K562 (cell line): ENCODE data around the gene BCKDK. TPM values are rescaled to one million over a fixed set of nuclear protein-coding genes. Genes with fewer than 3 reads are reported as not detected.

Source experiments
- ARID4B ChIP-seq: sonication (generic); formaldehyde crosslinking; IDR thresholded peaks from 2 replicates; pipeline ENCODE4 v1.8.0; 2022; ENCODE audit warnings: mild to moderate bottlenecking, missing genetic modification reagents
- CREB1 ChIP-seq, 2 experiments: sonication (generic) in 1 of 2; formaldehyde crosslinking in 1 of 2; IDR thresholded peaks; 2 replicates each; pipeline versions ENCODE4 v1.6.1 to v1.8.0; 2012 to 2022; ENCODE audit warnings: inconsistent platforms in 1 of 2, mild to moderate bottlenecking in 1 of 2, missing genetic modification reagents in 1 of 2, moderate library complexity in 1 of 2
- ESRRA ChIP-seq: fragments of 450-650 bp; IDR thresholded peaks from 2 replicates; pipeline ENCODE4 v1.6.1; 2014; ENCODE audit warnings: low read depth, mild to moderate bottlenecking, moderate library complexity, borderline replicate concordance
- FOXP1 ChIP-seq: sonication (generic); formaldehyde crosslinking; IDR thresholded peaks from 2 replicates; pipeline ENCODE4 v1.8.0; 2022; ENCODE audit warnings: mild to moderate bottlenecking, missing genetic modification reagents
- FUS ChIP-seq: fragments of 200-400 bp; formaldehyde crosslinking; optimal IDR thresholded peaks from 2 replicates; pipeline ENCODE3; 2017; ENCODE audit warnings: low read depth, low read length
- GABPA ChIP-seq: fragments of 200-800 bp; sonication (Bioruptor generic); conservative IDR thresholded peaks from 2 replicates; pipeline ENCODE4 v1.6.1; 2016; ENCODE audit warnings: low read depth, missing genetic modification characterization, missing compliant biosample characterization
- GTF2F1 ChIP-seq: IDR thresholded peaks from 2 replicates; pipeline ENCODE4 v1.6.1; 2011; ENCODE audit warnings: low read depth, low read length, improper control_type of control experiment
- IRF2 ChIP-seq: sonication (generic); formaldehyde crosslinking; IDR thresholded peaks from 2 replicates; pipeline ENCODE4 v1.8.1; 2022; ENCODE audit warnings: mild to moderate bottlenecking, missing genetic modification reagents
- MEF2D ChIP-seq: conservative IDR thresholded peaks from 2 replicates; pipeline ENCODE4 v1.6.1; 2016; ENCODE audit warnings: low read depth, missing genetic modification characterization, missing compliant biosample characterization
- NBN ChIP-seq: fragments of 450-650 bp; IDR thresholded peaks from 2 replicates; pipeline ENCODE4 v1.6.1; 2016; ENCODE audit warnings: low read depth, mild to moderate bottlenecking
- NR4A1 ChIP-seq, 2 experiments: fragments of 250-450 bp in 1 of 2; fragments of 450-650 bp in 1 of 2; sonication (Bioruptor Pico) in 1 of 2; IDR thresholded peaks; 2 replicates each; pipeline versions ENCODE4 v1.4.0 to v1.6.1; 2016 to 2020; ENCODE audit warnings: mild to moderate bottlenecking in 2 of 2, missing compliant biosample characterization in 1 of 2, missing genetic modification characterization in 1 of 2, moderate library complexity in 1 of 2
- POLR2A ChIP-seq: fragments of 450-650 bp; conservative IDR thresholded peaks from 2 replicates; pipeline ENCODE4 v1.6.1; 2016
- POLR2B ChIP-seq: fragments of 450-650 bp; IDR thresholded peaks from 2 replicates; pipeline ENCODE4 v1.6.1; 2018; ENCODE audit warnings: low read depth; ENCODE audit not compliant: partially characterized antibody
- POLR3A ChIP-seq: IDR thresholded peaks from 2 replicates; pipeline ENCODE4 v1.6.1; 2011; ENCODE audit warnings: borderline replicate concordance, mild to moderate bottlenecking, moderate library complexity; ENCODE audit not compliant: insufficient read length, insufficient read depth; ENCODE audit errors: extremely low read depth
- RBBP5 ChIP-seq: fragments of 200-600 bp; sonication (generic); IDR thresholded peaks from 2 replicates; pipeline ENCODE4 v1.6.1; 2012; ENCODE audit warnings: borderline replicate concordance, mild to moderate bottlenecking, low read length, control low read depth, inconsistent platforms; ENCODE audit not compliant: insufficient read depth, poor library complexity, severe bottlenecking
- SETDB1 ChIP-seq: IDR thresholded peaks from one replicate; pipeline ENCODE4 v1.6.1; 2012; ENCODE audit warnings: low read length, control low read depth, inconsistent platforms
- YY1 ChIP-seq, 3 experiments: IDR thresholded peaks; 2 replicates each; pipeline ENCODE4 v1.6.1; 2011; ENCODE audit warnings: low read length in 2 of 3, mild to moderate bottlenecking in 2 of 3, moderate library complexity in 2 of 3, borderline replicate concordance in 1 of 3, control low read depth in 1 of 3, low read depth in 1 of 3; ENCODE audit not compliant: insufficient read depth in 3 of 3, insufficient replicate concordance in 2 of 3, control insufficient read depth in 1 of 3, insufficient read length in 1 of 3; ENCODE audit errors: extremely low read depth in 1 of 3
- ZNF174 ChIP-seq: fragments of 250-450 bp; sonication (Bioruptor Pico); IDR thresholded peaks from 2 replicates; pipeline ENCODE4 v1.4.0; 2020; ENCODE audit warnings: mild to moderate bottlenecking
- ZNF253 ChIP-seq: fragments of 250-450 bp; sonication (Bioruptor Pico); conservative IDR thresholded peaks from 2 replicates; pipeline ENCODE4 v1.6.1; 2021; ENCODE audit warnings: mild to moderate bottlenecking
- ZNF512 ChIP-seq: IDR thresholded peaks from 2 replicates; pipeline ENCODE4 v1.6.1; 2016; ENCODE audit warnings: missing genetic modification characterization, missing compliant biosample characterization
- polyA plus RNA-seq, 8 experiments: library from polyadenylated mRNA; depleted of rRNA in 4 of 8; stranded (reverse) in 5 of 8; unstranded in 3 of 8; fragments of >200 nt; fragmentation: Nextera tagmentation in 2 of 8; fragmentation: Illumina TruSeq in 1 of 8; extraction: Ambion mirVana in 2 of 8; extraction: Trizol in 1 of 8; gene quantifications; 2 replicates each; pipeline versions ENCODE4 v1.2.1 to v1.2.3, GENCODE V29; 2011 to 2014; ENCODE audit warnings: inconsistent platforms in 1 of 8, missing spikeins in 1 of 8
- total RNA-seq, 7 experiments: library from RNA; depleted of rRNA in 6 of 7; stranded (reverse); fragments of >200 nt in 6 of 7; fragmentation: Illumina TruSeq in 2 of 7; extraction: Trizol in 2 of 7; gene quantifications; 2 replicates each; pipeline versions ENCODE4 v1.2.1 to v1.2.3, GENCODE V29; 2011 to 2021; ENCODE audit warnings: low replicate concordance in 1 of 7

BCKDK gene
- total and polyA plus RNA-seq, 9 of the 15 experiments (the other 6 are each of a cell fraction or from before 2014, with no cell fraction given) = 0.58 to 34.8 (median 13.1) TPM

GRCh38 chr16:31108035-31108793, at the start of gene BCKDK (continued):
- TF ChIP-seq YY1 (IDR thresholded peaks at IDR 0.05; ENCODE audit: borderline replicate concordance in 1 of 3, control insufficient read depth in 1 of 3, extremely low read depth in 1 of 3, insufficient read depth in 3 of 3, insufficient read length in 1 of 3, insufficient replicate concordance in 2 of 3, low read depth in 1 of 3, low read length in 2 of 3) = peak in 2 of 3 experiments; percentile 55 to 63
- TF ChIP-seq POLR3A = no peak
- TF ChIP-seq FUS = no peak
- no peak for TF ChIP-seq NBN
- peak; percentile 23; the same call in 1 of the 2 replicates for TF ChIP-seq ESRRA
- peak; percentile 26 for TF ChIP-seq RBBP5
- no peak for TF ChIP-seq IRF2 (CRISPR knock-in tag)
- TF ChIP-seq POLR2A = peak; percentile 63
- 0 out of 2 replicates have a peak, but pooled peaks have one; percentile 31 for TF ChIP-seq GTF2F1
- 0 out of 2 replicates have a peak, but pooled peaks have one; percentile 59 for TF ChIP-seq FOXP1 (CRISPR knock-in tag)
- TF ChIP-seq ARID4B (CRISPR knock-in tag) = peak; percentile 78; the same call in 1 of the 2 replicates
- peak; percentile 89 for TF ChIP-seq CREB1 (IDR thresholded peaks at IDR 0.05)
- peak; percentile 93 for TF ChIP-seq CREB1 (CRISPR knock-in tag; IDR thresholded peaks at IDR 0.05)
- no peak for TF ChIP-seq ZNF174 (CRISPR knock-in tag)
- TF ChIP-seq MEF2D = no peak
- TF ChIP-seq POLR2B = peak; percentile 20
- no peak for TF ChIP-seq ZNF253
- peak; percentile 1; the same call in 1 of the 2 replicates for TF ChIP-seq GABPA (tag)
- no peak for TF ChIP-seq NR4A1 (CRISPR knock-in tag; IDR thresholded peaks at IDR 0.05)
- no peak for TF ChIP-seq NR4A1 (tag; IDR thresholded peaks at IDR 0.05)
- no peak for TF ChIP-seq ZNF512 (tag)
- no peak for TF ChIP-seq SETDB1
